Esophagus muscularis mucosa (tissue), 4 donors: Measurements from ENCODE around the gene LRRC37A3.
"Not testable (repeated sequence)": the region's sequence is repeated elsewhere in the genome, so short reads cannot be mapped to it uniquely, and the experiment has no call there.

Experiments used
- EP300 ChIP-seq: sonication (generic); formaldehyde crosslinking; IDR thresholded peaks from one replicate; pipeline ENCODE4 v1.6.1; 2017; ENCODE audit warnings: antibody characterized with exemption
- POLR2A ChIP-seq: fragments of 450-650 bp; IDR thresholded peaks from one replicate; pipeline ENCODE4 v1.6.1; 2017; ENCODE audit warnings: antibody characterized with exemption, moderate library complexity, mild to moderate bottlenecking, low read depth
- POLR2AphosphoS5 ChIP-seq, 2 donors: sonication (generic); formaldehyde crosslinking; IDR thresholded peaks; one replicate each; pipeline ENCODE4 v1.6.1; 2017; ENCODE audit warnings: antibody characterized with exemption in 2 of 2
- TF ChIP-seq, protein P1 (sequence below), 3 experiments: fragments of 200-600 bp in 2 of 3; fragments of 450-650 bp in 1 of 3; sonication (generic) in 2 of 3; IDR thresholded peaks; one replicate each; pipeline ENCODE4 v1.5.1; 2017 to 2019; ENCODE audit warnings: antibody characterized with exemption in 3 of 3, mild to moderate bottlenecking in 2 of 3, moderate library complexity in 1 of 3

DNA sequence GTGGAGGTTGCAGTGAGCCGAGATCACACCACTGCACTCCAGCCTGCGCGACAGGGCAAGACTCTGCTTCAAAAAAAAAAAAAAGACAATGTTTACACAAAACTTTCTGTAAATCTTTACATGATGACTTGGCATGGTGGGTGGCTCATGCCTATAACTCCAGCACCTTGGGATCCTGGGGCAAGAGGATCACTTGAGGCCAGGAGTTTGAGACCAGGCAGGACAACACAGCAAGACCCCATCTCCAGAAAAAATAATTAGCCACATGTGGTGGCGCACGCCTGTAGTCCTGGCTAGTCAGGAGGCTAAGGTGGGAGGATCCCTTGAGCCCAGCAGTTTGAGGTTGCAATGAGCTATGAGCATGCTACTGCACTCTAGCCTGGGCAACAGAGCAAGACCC lies 15.2 kb downstream of the LRRC37A3 start:
- TF ChIP-seq POLR2AphosphoS5 (IDR thresholded peaks at IDR 0.05); POLR2A; EP300: not testable (repeated sequence)
- TF ChIP-seq, protein P1, sequence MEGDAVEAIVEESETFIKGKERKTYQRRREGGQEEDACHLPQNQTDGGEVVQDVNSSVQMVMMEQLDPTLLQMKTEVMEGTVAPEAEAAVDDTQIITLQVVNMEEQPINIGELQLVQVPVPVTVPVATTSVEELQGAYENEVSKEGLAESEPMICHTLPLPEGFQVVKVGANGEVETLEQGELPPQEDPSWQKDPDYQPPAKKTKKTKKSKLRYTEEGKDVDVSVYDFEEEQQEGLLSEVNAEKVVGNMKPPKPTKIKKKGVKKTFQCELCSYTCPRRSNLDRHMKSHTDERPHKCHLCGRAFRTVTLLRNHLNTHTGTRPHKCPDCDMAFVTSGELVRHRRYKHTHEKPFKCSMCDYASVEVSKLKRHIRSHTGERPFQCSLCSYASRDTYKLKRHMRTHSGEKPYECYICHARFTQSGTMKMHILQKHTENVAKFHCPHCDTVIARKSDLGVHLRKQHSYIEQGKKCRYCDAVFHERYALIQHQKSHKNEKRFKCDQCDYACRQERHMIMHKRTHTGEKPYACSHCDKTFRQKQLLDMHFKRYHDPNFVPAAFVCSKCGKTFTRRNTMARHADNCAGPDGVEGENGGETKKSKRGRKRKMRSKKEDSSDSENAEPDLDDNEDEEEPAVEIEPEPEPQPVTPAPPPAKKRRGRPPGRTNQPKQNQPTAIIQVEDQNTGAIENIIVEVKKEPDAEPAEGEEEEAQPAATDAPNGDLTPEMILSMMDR (IDR thresholded peaks at IDR 0.05), result not testable (repeated sequence)
